LNCAP (cell line): Measurements from ENCODE around the gene ELK4.

Source experiments
- CTCF ChIP-seq: fragments of 450-650 bp; IDR thresholded peaks from 2 replicates; pipeline ENCODE4 v1.5.1; 2017; ENCODE audit warnings: mild to moderate bottlenecking

The ELK4 gene

DNA sequence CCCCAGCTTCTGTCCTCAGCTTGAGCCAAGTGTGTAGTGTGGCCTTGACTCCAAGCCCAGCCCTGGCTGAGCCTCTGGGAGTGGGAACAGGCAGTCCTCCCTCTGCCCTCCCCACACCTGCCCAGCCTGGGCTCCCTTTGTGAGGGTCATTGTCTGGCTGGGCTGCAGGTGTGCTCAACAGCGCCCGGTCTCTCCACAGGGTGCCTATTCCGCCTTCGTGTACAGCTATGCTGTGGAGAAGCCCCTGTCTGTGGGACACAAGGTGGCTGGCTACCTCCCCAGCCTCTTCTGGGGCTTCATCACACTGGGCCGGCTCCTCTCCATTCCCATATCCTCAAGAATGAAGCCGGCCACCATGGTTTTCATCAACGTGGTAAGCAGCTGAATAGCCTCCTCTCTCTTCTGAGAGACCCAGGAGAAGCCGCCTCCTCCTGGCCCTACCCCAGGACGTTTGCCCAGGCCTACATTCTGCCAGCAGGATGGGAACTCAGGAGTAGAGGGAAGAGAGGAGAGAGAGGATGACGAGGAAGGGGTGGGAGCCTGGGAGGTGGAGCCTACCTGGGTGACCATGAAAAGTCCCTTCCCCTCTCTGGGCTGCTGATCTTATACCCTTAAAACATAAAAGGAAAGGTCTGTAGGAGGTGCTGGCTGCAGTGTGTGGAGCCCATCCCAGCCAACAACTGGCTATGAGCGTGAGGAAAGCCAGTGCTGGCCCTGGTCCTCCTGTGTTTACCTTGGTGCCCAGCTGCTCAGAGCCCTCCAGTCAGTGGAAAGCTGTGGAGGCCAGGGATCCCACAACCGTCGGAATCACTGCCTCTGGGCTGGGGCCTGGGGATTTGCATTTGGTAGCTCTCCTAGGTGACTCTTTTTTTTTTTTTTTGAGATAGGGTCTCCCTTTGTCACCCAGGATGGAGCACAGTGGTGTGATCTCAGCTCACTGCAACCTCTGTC is 45.7 kb downstream of the ELK4 start:
- TF ChIP-seq CTCF, result no peak

- no peak for TF ChIP-seq CTCF
Measured at GRCh38 chr1:205585169-205585834, 46.5 kb downstream of the ELK4 start.

DNA sequence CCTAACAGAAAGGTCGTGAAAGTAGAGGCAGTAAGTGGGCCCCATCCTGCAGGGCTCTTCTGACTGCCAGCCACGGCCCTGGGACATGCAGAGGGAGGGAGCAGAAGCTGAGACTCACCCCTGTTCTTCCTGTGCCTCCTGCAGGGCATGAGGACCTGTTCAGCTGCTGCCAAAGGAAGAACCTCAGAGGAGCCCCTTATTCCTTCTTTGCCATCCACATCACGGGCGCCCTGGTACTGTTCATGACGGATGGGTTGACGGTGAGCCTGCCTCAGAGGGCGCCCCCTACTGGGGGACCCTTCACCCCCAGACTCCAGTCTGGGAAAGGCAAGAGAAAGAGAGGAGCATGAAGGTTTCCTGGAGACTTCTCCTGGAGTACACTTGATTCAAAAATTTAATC is 47.1 kb downstream of the ELK4 start:
- TF ChIP-seq CTCF, result peak; percentile 57; the same call in 1 of the 2 replicates

DNA sequence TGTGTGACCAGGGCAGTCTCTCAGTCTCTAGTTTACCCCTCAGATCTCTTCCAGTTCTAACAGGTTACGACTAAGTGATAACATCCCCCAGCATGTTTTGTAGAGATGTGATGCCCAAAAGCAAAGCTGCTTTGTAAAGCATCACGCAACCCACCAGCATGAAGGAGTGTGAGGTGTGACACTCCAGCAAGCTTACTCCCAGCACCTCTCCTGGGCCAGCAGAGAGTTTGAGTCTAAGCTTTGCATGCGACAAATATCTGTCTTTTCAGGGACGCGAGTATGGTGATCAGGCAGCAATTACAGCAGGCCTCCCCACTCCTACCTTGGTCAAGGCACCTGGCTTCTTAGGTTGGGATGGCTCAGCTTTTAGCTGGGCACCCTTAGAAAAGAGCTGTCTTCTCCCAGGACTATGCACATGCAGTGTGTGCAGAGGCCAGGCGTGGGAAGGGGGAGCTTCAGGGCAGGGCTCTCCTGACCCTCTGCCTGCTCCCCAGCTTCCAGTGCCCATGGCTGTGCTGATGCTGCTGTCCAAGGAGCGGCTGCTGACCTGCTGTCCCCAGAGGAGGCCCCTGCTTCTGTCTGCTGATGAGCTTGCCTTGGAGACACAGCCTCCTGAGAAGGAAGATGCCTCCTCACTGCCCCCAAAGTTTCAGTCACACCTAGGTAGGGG is 48.2 kb downstream of the ELK4 start:
- no peak for TF ChIP-seq CTCF

DNA sequence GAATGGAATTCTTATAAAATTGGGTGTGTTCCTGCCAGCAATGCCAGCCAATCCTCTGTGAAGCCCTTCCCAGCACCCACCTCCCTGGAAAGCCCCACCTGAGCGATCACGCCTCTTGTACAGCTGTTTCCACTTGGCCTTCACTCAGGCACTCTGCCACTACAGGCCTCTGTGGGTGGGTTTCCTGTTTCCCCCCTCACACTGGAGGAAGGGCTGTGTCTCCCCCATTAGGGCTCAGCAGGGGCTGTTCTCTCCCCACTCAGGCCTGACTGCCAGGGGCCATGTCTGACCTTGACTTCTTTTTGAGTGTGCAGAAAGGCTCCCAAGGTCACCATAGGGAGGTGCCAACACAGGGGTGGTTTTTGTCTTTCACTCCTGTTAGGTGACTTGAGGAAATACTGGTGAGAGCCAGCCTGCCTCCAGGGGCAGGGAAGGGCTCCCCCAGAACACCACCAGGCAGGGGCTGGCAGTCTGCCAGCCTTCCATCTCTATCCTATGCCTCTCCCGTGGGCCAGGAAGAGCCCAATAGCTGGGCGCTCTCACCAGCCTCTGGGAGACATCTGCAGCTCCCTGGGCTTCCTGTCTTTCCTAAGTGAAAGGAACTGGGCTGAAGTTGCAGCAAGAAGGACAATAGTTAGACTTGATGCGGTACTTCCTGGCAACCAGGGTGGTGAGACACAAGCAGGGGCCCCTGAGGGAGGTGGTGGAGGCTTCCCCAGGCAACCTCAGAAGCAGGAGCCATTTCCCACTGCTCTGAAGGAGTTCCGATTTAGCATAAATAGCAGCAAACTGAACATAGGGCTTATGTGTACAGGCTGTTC is 49.1 kb downstream of the ELK4 start:
- TF ChIP-seq CTCF, result no peak

- no peak for TF ChIP-seq CTCF
Measured at GRCh38 chr1:205582046-205582445, 49.8 kb downstream of the ELK4 start.
